ENCODE data around the gene LRG1.

LRG1 gene

GRCh38 chr19:4496304-4496703, 43.5 kb downstream of the LRG1 start:
- DNase-seq (ENCODE audit: low read depth in 2 of 3, low spot score in 1 of 3), result no peak

- DNase-seq (ENCODE audit: low read depth in 2 of 3, low spot score in 1 of 3), result no peak
Observed at GRCh38 chr19:4495471-4495870, 44.4 kb downstream of the LRG1 start.

GRCh38 chr19:4494691-4495064, 45.2 kb downstream of the LRG1 start:
- no peak for DNase-seq (ENCODE audit: low read depth in 2 of 3, low spot score in 1 of 3)

GRCh38 chr19:4493929-4494690, 45.7 kb downstream of the LRG1 start:
- DNase-seq (ENCODE audit: low read depth in 2 of 3, low spot score in 1 of 3), result no peak

- no peak for DNase-seq (ENCODE audit: low read depth in 2 of 3, low spot score in 1 of 3)
Observed at GRCh38 chr19:4493104-4493928, 46.5 kb downstream of the LRG1 start.

- DNase-seq (ENCODE audit: low read depth in 2 of 3, low spot score in 1 of 3), result no peak
Observed at GRCh38 chr19:4492337-4493103, 47.3 kb downstream of the LRG1 start.

- DNase-seq (ENCODE audit: low read depth in 2 of 3, low spot score in 1 of 3), result no peak
Observed at GRCh38 chr19:4491446-4491845, 48.4 kb downstream of the LRG1 start.

- no peak for DNase-seq (ENCODE audit: low read depth in 2 of 3, low spot score in 1 of 3)
Observed at GRCh38 chr19:4488496-4488895, 51.3 kb downstream of the LRG1 start.

- no peak for DNase-seq (ENCODE audit: low read depth in 2 of 3, low spot score in 1 of 3)
Observed at GRCh38 chr19:4487572-4487971, 52.3 kb downstream of the LRG1 start.
